GM19455 (cell line): ENCODE results near the gene LDLRAD4.

Experiments
- ATAC-seq: cut with Tn5 transposase; IDR thresholded peaks from one replicate; pipeline ENCODE4 v1.9.1; 2021; ENCODE audit not compliant: unreplicated experiment

LDLRAD4 gene

DNA sequence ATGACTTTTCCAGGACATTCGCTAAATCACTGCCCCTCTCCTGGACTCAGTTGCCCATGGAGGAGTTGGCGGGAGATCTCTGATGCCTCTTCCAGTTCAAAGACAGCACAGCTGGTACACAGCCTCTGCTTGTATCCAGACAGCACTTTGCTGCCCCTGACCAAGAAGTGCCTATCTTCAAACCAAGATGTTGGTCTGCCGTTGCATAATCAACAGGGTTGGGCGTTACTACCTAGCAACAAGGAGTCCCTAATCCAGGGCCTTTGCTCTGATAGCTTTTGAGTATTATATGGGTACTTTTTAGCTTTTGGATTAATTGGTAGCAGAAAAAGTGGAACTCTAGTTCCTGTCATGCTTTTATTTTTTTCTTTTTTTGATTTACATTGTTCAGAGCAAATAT is 341.2 kb downstream of the LDLRAD4 start:
- ATAC-seq = no peak

GRCh38 chr18:13560306-13560705 is 341.7 kb downstream of the LDLRAD4 start:
- no peak for ATAC-seq

- ATAC-seq = peak; percentile 52
These were observed 344.0 kb downstream of the LDLRAD4 start for GRCh38 chr18:13562494-13563029.

DNA sequence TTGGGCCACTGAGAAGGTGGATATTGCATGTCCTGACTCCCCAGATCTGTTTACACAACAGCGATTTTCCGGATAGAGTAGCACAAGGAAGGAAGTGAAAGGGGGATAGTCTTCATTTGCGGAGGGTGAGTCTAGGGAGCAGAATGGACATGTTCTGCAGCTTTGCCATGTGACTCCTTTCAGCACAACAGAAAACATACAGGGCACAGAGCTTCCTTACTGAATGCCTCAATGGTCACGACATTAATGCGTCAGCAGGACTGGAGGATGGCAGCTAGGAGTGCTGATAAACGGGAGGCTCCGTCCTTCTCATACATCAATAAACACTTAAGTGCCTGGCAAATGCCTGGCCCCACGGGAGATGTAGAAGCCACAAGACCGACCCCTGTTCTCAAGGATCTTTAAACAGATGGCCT is 344.8 kb downstream of the LDLRAD4 start:
- ATAC-seq = no peak

DNA sequence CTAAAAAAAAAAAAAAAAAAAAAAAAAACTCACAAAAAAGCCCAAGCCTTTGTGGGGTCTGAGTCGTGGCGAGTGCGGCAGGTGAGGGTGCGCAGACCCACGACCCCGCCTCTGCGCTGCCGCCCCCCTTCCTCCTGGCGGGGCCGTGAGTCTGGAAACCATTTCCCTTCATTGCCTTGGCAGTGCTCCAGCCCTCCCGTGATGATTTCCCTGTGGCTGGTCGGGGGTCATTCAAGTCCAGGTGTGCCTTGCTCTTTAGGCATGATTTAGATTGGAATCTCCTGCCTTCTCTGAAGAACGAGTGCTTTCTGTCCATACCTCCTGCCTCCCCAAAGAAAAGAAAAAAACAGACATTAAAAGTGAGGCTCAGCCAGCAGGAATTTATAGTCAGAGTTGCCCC is 346.0 kb downstream of the LDLRAD4 start:
- ATAC-seq = no peak

GRCh38 chr18:13565228-13565627 is 346.7 kb downstream of the LDLRAD4 start:
- ATAC-seq = no peak

- ATAC-seq = peak; percentile 54
These were observed 348.6 kb downstream of the LDLRAD4 start for GRCh38 chr18:13566941-13567746.

DNA sequence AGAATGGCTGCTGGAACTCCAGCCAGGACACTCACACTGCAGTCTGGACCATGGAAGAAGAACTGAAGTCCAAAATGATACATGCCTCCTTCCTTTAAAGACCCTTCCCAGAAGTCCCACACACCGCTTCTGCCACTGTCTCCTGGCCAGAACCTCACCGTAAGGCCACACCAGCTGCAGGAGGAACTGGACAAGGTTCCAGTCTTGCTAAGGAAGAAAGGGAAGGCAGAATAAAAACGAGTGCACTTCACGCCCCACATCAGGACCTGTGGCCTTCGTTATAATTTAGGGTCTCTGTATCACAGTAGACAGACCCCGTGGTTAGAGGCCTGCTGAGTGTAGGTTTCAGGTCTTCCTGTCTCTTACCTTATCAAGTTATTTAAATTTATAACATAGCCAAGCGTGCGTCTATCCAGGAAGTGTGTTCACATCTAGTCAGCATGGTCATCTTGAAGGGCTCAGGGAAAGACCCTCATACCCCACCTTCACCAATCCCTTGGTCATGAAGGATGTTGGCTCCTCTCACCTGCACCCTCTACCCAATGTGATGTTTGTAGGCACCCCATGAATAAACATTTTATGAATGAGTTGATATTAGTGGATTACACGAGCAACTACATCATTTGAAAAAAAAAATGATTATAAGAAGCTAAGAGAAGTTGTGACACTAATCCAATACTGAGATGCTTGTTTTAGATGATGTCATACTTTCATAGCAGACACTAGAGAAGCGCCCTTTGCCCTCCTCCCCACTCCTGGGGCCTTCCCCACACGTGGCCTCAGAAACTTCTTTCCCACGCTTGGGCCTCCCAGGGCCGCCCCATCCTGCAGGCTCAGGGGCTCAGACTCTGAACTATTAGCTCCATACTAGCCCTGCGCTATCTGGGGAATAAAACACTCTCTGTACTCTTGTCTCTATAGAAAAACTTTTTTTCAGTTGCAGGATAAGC is 350.2 kb downstream of the LDLRAD4 start:
- ATAC-seq = peak; percentile 43

GRCh38 chr18:13570216-13570615 is 351.7 kb downstream of the LDLRAD4 start:
- no peak for ATAC-seq

GRCh38 chr18:13570856-13571495 is 352.4 kb downstream of the LDLRAD4 start:
- no peak for ATAC-seq

DNA sequence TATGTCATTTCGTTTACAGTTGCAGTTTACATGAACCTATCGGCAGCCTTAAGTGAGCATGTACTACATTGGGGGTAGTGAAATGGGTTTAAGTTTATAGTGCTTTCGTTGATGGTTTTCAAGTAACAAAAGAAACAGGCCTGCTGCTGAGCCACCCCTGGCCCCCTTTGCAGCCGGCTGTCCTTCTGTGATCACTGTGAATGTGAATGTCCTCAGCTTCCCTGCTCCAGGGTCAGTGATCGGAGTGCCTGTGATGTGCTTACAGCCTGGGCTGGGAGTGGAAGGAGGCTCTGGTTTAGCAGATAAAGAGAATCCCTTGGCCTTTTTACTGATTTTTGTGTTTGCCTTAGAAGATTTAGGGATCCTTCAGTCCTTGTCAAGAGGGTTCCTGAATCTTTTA is 353.6 kb downstream of the LDLRAD4 start:
- no peak for ATAC-seq

- no peak for ATAC-seq
These were observed 354.2 kb downstream of the LDLRAD4 start for GRCh38 chr18:13572721-13573120.

- ATAC-seq = no peak
These were observed 355.2 kb downstream of the LDLRAD4 start for GRCh38 chr18:13573750-13574149.

DNA sequence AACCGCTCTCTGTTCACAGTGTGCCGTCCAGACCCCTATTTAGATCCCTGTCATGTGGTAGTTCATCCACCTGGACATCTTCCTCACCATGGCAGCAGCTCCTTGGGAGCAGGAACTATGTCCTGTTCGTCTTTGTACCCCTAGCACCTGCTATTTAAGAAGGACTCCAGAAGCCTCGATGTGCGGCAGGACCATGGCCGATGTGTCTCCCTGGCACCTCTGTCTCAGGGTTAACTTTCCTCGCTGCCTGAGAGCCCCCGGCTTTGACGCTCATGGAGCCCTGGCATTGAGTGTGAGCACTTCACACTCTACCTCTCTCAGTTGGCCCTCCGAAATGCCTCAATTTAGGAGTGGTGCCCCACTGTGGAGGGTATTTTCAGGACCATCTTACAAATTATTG is 355.8 kb downstream of the LDLRAD4 start:
- no peak for ATAC-seq

DNA sequence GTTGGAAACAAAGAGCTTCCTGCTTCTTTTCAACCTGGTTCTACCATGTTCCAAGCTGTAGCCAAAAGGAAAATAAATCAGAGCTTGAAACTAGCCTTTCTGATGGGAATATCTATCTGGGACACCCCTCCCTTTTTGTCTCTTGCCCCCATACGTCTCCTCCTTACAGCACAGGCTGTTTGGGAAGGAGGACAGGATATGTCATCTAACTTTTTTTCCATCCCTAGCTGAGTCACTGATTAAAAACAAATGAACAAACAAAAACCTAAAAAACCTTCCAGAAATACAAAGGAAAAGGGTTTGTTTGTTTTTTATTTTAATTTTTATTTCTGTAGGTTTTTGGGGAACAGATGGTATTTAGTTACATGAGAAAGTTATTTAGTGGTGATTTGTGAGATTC is 356.2 kb downstream of the LDLRAD4 start:
- no peak for ATAC-seq

DNA sequence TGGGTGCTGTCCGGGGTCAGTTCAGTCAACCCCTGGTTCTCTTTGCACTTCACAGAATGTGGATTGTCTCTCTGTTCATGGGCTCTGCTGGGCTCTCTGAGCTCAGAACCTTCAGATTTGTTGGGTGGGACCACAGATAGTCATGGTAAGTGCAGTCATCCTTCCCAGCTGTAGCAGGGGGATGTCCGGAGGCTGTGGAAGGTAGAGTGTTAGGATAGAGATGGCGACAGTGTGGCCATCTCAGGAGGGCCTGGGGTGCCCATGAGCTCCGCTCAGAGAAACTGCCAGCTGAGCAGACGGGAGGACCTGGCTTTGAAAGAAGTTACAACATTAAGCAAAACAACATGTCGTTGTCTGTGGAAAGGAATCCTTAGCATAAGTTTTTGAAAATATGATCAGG is 358.0 kb downstream of the LDLRAD4 start:
- ATAC-seq = peak; percentile 24

- peak; percentile 82 for ATAC-seq
These were observed 358.6 kb downstream of the LDLRAD4 start for GRCh38 chr18:13577091-13577697.

- ATAC-seq = peak; percentile 14
These were observed 359.2 kb downstream of the LDLRAD4 start for GRCh38 chr18:13577781-13578180.

- no peak for ATAC-seq
These were observed 359.8 kb downstream of the LDLRAD4 start for GRCh38 chr18:13578400-13578799.

DNA sequence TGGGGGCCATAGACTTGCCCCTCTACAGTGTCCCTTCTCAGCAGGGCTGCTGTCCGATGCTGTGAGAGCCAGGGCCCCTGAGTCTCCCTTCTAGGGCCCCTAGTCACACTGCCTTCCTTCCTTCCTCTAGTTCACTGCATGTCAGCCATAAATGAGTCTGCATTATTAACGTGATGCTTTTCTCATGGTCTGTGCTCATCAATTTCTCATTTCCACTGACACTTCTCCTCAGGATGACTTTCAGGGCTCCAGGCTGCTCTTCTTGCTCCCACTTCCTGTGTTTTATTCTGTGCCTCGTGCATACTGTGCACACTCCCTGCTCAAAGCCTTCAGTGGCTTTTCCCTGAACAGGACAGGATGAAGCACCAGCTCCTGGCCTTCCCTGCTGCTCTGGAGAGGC is 361.3 kb downstream of the LDLRAD4 start:
- ATAC-seq = no peak

GRCh38 chr18:13580351-13580750 is 361.8 kb downstream of the LDLRAD4 start:
- ATAC-seq = no peak
